GM19035 (cell line): Measurements from ENCODE around the gene FAM210A.
"Not testable (repeated sequence)": the region's sequence is repeated elsewhere in the genome, so short reads cannot be mapped to it uniquely, and the experiment has no call there.

Experiments used
- ATAC-seq: cut with Tn5 transposase; IDR thresholded peaks from one replicate; pipeline ENCODE4 v1.9.1; 2021; ENCODE audit not compliant: unreplicated experiment

FAM210A gene

DNA sequence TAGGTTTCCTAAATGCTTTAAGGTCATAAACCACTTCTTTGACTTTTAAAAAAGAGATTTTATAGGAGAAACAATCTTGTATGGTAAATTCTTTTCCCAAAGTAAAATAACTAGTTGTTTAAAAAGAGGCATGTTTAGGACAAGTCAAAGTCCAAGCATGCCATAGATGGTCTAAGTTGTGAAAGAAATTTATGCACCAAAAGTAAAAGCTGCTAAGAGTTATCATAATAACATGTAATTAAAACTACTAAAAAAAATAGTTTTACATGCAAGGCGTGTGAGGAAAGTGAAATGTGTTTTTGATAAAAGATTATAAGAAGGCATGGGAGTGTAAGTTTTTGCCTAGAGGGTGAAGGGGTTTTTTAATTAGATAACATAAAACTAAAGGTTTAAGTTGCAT lies 22.5 kb downstream of the FAM210A start:
- ATAC-seq: no peak

DNA sequence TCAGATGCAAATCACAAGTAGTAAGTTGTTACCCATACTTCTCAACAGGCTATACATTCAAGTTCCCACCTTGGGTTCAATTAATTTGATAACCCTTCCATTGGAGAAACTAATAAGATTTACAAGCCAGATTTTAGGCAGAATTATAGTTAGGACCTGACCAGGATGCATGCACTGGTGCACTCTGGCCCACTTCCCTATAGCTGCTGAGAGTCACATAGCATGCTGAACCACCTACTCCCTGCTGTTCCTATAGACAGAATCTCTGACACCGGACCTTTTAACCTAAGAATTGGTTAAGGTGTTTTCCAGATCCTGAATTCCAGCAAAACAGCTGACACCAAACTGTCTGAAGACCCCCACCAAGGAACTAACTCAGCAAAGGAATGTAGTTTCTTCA lies 26.2 kb downstream of the FAM210A start:
- no peak for ATAC-seq

DNA sequence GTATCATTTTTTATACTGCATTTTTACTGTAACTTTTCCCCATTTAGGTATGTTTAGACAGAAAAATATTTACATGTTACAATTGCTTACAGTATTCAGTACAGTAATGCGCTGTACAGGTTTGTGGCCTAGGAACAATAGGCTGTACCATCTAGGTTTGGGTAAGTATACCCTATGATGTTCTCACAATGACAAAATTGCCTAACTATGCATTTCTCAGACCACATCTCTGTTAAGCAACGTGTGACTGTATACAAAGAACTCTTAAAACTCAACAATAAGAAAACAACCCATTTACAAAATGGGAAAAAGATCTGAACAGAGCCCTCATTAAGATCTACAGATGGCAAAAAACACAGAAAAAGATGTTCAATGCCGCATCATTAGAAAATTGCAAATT lies 29.4 kb downstream of the FAM210A start:
- ATAC-seq: no peak

DNA sequence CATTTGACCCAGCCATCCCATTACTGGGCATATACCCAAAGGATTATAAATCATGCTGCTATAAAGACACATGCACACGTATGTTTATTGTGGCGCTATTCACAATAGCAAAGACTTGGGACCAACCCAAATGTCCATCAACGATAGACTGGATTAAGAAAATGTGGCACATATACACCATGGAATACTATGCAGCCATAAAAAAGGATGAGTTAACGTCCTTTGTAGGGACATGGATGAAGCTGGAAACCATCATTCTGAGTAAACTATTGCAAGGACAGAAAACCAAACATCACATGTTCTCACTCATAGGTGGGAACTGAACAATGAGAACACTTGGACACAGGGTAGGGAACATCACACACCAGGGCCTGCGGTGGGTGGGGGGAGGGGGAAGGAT lies 31.0 kb downstream of the FAM210A start:
- ATAC-seq: not testable (repeated sequence)

DNA sequence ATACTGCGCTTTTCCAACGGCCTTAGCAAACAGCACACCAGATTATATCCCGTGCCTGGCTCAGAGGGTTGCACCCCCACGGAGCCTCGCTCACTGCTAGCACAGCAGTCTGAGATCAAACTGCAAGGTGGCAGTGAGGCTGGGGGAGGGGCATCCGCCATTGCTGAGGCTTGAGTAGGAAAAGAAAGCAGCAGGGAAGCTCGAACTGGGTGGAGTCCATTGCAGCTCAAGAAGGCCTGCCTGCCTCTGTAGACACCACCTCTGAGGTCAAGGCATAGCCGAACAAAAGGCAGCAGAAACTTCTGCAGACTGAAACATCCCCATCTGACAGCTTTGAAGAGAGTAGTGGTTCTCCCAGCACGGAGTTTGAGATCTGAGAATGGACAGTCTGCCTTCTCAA lies 36.3 kb downstream of the FAM210A start:
- ATAC-seq: not testable (repeated sequence)

DNA sequence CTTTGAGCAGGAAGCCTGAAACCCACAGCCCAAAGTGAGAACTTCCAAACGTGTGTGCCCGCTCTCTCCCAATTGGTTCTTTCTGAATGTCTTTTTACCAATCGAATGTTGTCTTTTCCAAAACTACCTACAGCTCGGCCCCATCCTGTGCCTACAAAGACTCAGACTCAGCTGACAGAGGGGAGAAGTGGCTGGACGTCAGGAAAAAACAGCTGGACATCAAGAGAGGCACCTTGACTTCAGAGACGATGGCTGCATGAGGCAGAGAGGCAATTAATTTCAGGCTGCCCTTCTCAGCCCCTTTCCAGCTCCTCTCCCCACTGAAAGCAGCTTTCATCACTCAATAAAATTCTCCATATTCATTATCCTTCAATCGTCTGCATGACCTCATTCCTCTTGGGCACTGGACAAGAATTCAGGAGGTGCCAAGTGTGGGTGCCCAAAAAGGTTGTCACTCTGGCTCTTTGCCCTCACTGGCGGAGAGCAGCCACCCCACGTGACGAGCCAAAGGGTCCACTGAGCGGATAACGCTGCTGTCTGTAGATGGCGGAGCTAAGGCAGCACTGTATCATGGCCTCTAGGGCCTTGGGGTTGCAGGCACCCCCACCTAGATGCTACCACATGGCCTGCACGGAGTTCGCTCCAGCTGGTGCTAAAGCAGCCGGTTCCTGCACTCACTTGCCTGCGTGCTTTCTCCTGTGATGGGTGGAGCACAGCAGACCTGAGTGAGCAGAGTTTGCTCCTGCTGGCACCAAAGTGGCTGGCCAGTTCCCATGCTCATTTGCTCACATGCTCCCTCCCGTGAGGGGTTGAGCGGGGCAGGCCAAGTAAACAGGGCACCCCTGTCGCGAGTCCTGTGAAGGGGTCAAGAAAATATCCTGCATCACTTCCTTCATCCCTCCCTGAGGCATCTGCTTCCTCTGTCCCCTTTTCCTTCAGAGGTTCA lies 37.9 kb downstream of the FAM210A start:
- no peak for ATAC-seq

DNA sequence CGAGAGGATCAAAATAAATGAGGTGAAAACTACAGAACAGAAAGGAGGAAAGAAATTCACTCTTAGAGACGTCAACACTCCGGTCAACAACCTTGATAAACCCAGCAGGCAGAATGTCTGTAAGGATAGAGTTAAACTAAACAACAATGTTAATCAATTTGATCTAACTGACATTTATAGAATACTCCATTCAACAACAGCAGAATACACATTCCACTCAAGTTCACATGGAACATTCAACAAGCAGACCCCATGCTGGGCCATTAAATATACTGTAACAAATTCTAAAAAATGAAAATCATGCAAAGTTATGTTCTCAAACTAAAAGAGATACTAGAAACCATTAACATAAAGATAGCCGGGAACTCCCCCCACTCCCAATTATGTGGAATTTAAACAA lies 41.8 kb downstream of the FAM210A start:
- no peak for ATAC-seq

DNA sequence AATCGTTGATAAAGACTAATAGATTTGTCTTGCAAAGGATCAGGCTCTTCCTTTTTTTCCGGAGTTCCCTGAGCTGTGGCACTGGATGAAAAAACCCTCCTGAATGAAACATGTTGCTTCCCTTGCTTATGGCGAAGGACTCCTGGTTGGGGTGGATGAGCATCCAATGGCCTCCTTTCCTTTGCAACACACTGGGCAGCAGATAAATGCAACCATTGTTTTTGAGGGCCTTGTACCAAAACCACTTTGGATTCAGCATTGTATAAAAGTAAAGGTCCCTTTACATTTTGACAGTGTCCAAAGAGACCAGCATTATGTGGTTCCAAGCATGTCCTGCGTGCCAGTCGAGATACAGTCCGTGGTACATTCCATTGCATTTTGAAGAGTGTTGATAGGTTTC lies 44.7 kb downstream of the FAM210A start:
- no peak for ATAC-seq

DNA sequence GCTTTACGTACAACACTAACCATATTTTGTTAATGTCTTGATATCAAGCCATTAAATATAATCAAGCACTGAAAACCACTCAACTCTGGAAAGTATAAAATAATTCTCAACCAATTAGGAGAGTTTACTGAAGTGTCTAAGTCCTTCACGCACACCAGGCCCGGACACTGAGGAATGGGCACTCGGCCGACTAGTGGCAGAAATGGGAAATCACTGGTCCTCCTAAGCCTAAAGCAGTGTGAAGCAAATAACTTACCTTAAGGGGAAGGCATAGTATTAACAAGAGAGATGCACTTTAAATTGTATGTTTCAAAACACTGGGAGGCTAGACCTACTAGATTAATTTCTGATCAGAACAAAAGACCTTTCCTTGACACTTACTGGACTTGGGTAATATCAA lies 45.7 kb downstream of the FAM210A start:
- ATAC-seq: no peak

DNA sequence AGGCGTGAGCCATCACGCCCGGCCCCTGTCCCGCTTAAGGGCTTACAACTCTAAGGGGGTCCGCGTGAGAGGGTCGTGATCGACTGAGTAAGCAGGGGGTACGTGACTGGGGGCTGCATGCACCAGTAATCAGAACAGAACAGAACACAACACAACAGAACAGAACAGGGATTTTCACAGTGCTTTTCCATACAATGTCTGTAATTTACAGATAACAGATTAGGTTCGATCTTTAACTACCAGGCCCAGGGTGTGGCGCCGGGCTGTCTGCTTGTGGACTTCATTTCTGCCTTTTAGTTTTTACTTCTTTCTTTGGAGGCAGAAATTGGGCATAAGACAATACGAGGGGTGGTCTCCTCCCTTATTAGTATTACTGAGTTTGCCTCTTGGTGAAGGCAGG lies 49.0 kb downstream of the FAM210A start:
- ATAC-seq: not testable (repeated sequence)

DNA sequence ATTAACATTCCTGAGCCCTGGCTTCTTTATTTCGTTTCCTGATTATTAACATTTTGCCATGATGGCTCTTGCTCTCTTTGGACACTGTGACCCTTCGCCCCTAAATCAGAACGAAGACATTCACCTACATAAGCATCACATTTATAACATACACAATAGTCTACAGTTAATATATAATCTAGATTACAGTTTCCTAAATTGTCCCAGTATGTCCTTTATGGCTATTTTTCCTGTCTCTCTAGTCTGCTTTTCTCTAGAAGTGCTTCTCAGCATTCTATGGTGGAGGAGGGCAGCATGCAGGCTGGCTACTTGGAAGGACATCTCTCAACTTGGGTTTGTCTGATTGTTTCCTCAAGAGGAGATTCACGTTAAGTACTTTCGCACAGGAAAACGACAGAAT lies 49.9 kb downstream of the FAM210A start:
- no peak for ATAC-seq

DNA sequence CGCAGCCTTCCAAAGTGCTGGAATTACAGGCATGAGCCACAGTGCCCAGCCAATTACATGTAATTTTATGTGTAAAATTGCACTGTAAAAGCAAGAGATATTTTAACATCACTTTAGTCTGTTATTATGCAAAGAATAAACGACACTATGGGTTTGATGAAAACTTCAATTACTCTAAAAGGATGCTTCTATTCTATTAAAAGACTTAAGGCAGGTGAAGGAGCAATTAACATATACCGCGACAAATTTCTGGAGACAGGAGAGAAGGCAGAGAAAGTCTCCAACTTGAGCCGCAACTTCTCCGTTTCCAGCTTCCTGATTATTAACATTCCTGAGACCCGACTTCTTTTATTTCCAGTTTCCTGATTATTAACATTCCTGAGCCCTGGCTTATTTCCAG lies 53.7 kb downstream of the FAM210A start:
- ATAC-seq: no peak

DNA sequence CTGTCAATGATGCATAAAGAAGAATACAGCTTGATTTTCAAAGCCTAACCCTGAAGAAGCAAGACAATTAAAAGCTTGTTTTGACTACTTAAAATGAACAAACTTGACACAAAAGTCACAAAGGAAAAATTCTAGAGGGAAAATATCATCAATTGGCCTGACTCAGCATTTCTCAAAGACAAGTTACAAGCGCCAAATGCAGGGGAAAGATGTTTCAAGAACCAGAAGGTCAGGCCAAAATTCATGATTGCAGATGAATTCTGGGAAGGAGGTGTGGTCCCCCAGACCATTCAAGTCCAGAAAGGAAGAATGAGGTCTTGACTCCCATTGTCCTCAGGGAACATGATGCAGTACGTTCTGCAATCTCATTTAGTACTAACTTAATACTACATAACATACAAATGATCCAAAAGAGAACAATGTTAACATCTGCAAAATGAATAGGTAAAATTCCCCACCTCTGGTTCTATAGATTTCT lies 64.5 kb downstream of the FAM210A start:
- ATAC-seq: no peak

DNA sequence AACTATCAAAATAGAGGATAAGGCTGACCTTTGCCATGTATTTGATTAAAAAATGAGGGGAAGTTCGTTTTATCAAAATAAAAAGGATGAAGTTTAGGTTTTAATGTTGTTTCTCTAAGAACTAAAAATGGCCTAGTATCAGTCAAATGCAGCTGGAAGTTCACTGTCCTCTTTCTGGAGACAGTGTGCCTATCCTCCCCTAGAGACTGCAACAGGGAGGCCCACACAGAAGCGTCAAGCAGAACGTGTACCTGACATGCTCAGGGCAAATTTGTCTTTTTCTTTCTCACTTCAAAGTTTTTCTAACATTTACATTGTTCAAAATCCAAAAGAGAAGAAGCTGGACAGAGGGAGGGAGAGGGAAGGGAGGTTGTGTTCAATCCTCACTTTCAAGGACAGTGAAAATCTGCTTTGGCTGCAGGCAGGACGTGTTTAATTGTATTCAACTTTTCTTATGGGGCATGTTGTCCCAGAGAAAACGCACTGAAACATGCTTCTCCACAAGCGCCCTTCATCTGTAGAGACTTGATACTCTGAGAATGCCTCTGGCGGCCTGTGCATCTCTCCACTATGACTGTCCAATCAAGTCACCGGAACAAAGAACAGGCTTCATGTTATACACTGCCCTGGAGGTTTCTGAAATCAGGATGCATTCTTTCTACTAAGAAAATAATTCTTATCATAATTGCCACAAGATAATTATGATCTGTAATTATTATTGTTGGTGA lies 65.1 kb downstream of the FAM210A start:
- ATAC-seq: no peak

DNA sequence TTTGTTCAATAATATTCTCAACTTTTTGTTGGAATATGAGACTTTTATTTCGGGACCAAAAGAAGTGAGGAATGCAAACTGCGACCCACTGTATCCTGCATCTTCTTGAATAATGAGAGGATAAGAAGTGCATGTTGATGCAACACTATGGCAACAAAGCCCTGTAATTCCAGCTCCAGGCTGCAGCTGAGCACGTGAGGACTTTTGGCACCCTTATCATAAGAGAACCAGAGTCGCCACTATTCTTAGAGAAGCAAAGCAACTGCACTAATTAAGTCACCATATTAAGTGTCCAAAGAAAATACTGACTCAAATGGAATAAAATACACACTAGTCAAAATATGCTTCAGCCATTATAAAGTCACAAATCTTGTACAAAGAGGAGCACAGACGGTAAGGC lies 65.8 kb downstream of the FAM210A start:
- no peak for ATAC-seq

DNA sequence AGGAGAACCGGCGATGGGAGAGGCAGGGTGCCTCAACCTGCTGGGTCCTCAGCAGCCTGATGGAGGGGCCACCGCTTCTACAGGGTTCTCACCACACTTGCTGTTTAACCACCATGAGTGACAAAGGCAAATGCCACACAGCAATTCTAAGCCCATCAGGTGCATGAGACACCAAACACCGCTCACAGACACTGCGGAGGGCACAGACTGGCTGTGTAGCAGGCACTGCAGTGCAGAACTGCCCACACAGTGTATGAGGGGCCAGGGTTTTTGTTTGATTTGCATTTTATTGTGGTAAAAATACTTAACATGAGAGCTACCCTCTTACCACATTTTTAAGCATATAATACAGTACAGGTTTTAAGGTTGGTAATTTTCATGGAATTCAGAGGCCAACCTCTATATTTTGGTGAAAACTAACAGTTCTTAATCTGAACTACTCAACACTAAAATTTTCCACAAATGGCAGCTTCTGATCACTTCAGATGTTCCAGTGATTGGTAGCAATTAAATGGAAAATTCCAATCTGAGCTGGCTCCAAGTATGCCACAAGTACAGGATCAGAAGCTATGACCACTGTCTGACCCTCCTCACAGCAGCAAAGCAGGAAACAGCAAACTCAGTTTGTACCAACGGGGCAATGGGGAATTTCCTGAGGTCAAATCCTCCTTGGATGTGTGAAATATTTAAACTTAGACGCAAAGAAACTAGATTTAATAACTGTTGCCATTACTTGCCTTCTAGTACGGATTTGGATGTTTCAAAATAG lies 67.7 kb downstream of the FAM210A start:
- no peak for ATAC-seq

DNA sequence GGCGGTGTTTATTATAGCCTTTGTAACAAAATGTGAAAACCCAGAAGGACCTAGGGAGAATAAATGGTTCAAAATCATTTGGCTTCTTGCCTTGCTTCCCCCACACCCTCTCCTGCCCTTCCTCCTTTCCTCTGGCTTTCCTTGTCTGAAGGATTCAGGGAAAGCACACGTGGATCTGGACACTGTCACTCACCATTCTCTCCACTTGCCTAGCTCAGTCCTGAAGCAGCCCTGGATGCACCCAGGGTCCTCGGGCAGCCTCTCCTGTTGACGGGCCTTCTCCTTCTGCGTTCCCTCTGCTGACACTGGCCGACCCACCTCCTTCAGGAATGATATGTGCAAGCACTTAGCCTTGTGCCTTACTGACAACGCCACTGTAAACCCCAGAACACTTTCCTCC lies 68.4 kb downstream of the FAM210A start:
- no peak for ATAC-seq

DNA sequence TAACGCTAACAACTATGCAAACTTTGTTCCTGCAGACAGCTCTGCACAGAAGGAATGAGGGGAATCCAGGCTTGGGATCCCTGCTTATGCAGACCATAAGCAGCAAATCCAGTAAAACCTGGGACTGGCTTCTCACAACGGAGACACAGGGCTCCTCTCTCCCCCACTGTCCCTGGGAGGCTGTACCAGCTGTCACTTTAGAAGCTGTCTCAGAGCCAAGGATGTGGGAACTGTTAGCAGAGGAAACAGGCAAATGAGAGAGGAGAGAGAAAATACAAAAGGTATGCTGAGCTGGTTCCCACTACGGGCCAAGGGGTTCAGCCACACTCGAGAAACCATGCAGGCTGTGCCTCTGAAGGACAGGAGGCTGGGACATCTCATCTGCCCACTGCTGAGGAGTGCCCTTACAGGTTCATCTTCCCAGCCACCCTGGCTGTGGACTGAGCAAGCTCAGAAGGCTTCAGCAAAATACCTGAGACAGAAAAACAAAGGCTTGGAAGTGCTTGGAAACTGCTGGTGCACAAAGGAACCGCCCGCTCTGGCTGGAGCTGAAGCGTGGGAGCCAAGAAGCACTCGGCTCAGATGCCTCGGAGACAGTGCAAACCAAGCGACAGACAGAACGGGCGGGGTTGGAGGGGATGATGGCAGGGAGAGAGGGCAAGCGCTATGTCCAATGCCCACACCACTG lies 72.5 kb downstream of the FAM210A start:
- no peak for ATAC-seq

DNA sequence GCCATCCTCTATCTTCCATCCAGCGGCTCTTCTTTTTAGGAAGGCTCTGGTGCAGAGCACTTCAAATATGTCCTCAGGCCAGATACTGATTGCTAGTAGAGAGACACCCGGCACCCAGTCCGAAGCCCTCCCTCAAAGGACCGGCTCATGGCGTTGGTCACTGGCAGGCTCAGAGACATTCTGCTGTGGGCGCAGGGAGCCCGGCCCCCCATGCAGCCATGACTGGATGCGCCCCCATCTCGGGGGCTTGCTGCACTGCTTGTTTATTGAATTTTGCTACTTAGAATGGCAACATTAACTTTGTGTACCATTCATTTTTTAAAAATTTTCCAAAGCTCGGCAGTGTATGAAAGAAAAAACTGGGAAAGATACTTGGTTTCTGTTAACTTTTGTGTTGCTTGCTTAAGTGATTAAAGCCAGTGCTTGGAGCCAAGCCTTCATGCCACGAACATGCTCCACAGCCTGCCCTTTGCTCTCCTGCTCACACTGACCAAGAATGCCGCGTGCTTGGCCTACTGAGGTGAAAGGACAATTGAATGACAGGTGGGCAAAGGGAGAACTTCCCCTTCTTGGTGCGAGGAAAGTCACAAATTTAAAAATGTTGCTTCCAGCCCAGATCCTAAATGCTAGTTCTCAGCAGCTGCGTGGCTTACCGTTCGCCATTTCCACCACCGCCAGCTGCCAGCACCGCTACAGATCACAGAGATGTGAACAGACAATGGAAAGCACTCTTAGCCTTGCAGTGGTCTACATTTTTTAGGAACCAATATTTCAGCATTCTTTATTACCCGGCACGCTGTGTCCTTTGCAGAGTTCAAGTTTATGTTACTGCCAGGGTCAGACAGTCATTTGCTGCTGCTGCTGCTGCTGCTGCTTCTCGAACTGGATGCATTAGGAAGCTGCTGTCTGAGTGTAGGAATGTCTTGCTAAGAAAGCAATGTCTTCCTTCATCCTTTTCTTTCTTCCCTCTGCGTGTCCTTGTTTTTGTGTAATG lies 76.7 kb downstream of the FAM210A start:
- ATAC-seq: no peak

DNA sequence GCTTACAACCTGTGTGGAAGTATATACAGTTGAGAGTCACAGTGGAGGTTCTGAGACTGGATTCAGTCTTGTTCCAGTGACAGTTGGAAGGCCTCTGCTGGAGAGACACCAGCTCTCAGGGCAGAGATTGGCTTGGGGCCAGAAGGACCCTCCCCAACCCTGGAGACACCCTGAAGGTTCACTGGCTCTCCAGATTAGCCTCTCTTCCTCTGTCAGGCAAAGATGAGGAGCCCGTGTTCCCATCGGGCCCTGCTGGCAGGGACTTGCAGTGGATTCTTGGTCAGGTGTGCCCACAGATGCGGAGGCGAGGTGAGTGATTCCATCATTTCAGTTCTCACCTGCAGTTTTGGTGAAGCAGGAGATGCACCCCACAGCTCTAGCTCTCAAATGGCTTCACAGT lies 78.6 kb downstream of the FAM210A start:
- no peak for ATAC-seq
